Gastroesophageal sphincter (tissue), 4 donors: Measurements from ENCODE around the gene ARAP1. TPM values are rescaled to one million over a fixed set of nuclear protein-coding genes. Genes with fewer than 3 reads are reported as not detected.

Experiments
- ATAC-seq: fragments of 150-250 bp; one replicate; pipeline ENCODE4 v1.9.1; 2016; ENCODE audit warnings: mild to moderate bottlenecking, moderate library complexity
- H3K27ac ChIP-seq, 4 donors: fragments of 200-600 bp; sonication (generic) in 3 of 4; 1 replicate in 3 of 4; 2 replicates in 1 of 4; pipeline ENCODE4 v1.5.1; 2016 to 2019
- H3K27me3 ChIP-seq: fragments of 200-600 bp; sonication (generic); one replicate; pipeline ENCODE4 v1.5.1; 2019
- H3K36me3 ChIP-seq, 2 donors: fragments of 200-600 bp; sonication (generic); one replicate each; pipeline ENCODE4 v1.5.1; 2019; ENCODE audit warnings: control low read depth in 1 of 2
- H3K4me1 ChIP-seq, 3 donors: fragments of 200-600 bp; sonication (generic); 1 replicate in 2 of 3; 2 replicates in 1 of 3; pipeline ENCODE4 v1.5.1; 2016 to 2019; ENCODE audit warnings: control low read depth in 2 of 3
- H3K4me3 ChIP-seq, 2 donors: fragments of 200-600 bp; sonication (generic); one replicate each; pipeline ENCODE4 v1.5.1; 2019; ENCODE audit warnings: mild to moderate bottlenecking in 1 of 2, moderate library complexity in 1 of 2
- H3K9me3 ChIP-seq, 3 donors: fragments of 200-600 bp; sonication (generic); one replicate each; pipeline ENCODE4 v1.5.1; 2017 to 2019; ENCODE audit warnings: control low read depth in 2 of 3
- CTCF ChIP-seq, 4 experiments: fragments of 200-600 bp in 2 of 4; fragments of 450-650 bp in 2 of 4; sonication (generic) in 1 of 4; IDR thresholded peaks; one replicate each; pipeline ENCODE4 v1.5.1; 2017 to 2019; ENCODE audit warnings: antibody characterized with exemption in 4 of 4, mild to moderate bottlenecking in 2 of 4, moderate library complexity in 2 of 4
- EP300 ChIP-seq: sonication (generic); formaldehyde crosslinking; IDR thresholded peaks from one replicate; pipeline ENCODE4 v1.6.1; 2017; ENCODE audit warnings: antibody characterized with exemption, mild to moderate bottlenecking
- POLR2A ChIP-seq, 2 donors: fragments of 450-650 bp; IDR thresholded peaks; one replicate each; pipeline ENCODE4 v1.6.1; 2017; ENCODE audit warnings: antibody characterized with exemption in 2 of 2, mild to moderate bottlenecking in 2 of 2, moderate library complexity in 1 of 2
- POLR2AphosphoS5 ChIP-seq: sonication (generic); formaldehyde crosslinking; IDR thresholded peaks from one replicate; pipeline ENCODE4 v1.6.1; 2017; ENCODE audit warnings: antibody characterized with exemption
- WGBS, 2 donors: methylation state at CpG; one replicate each; pipeline ENCODE4 v1.1.5; 2018; ENCODE audit warnings: low coverage in 1 of 2; 5-methylcytosine and 5-hydroxymethylcytosine counted together
- total RNA-seq, 4 donors: library from RNA; depleted of rRNA; stranded (reverse); fragments of >200 nt; gene quantifications; one replicate each; pipeline ENCODE4 v1.1.0, GENCODE V29; 2016

ARAP1 gene
- total RNA-seq, 4 donors from 2014 or later = 72.4 to 125 (median 95.1) TPM

GRCh38 chr11:72762641-72763304 is 10.6 kb upstream of the ARAP1 start:
- Histone ChIP-seq H3K4me3 (no peak overlapping the region), H3K27me3 (no peaks in the 10 kb centered on the region), H3K9me3 (no peaks in the 10 kb centered on the region), H3K36me3 (peaks cover 0 to 15% of the 10 kb centered on the region in 2 donors), H3K27ac (no peak overlapping the region), H3K4me1 (peaks cover 0 to 5% (median 0%) of the 10 kb centered on the region in 3 donors)
- TF ChIP-seq POLR2A (IDR thresholded peaks at IDR 0.05) (no peak), POLR2AphosphoS5 (no peak), EP300 (no peak)
- WGBS, 2 donors = 82 to 86% methylated on average over 2 to 3 of the region's 5 CpGs
- ATAC-seq = no peak

- Histone ChIP-seq H3K36me3 (peaks cover 0 to 35% of the 10 kb centered on the region in 2 donors), H3K27me3 (no peaks in the 10 kb centered on the region), H3K9me3 (no peaks in the 10 kb centered on the region), H3K4me3 (no peak overlapping the region), H3K27ac (no peak overlapping the region), H3K4me1 (peaks cover 0 to 5% (median 0%) of the 10 kb centered on the region in 3 donors)
- WGBS, 2 donors = 69 to 73% methylated on average over 4 to 8 of the region's 8 CpGs
- TF ChIP-seq EP300 = no peak
- no peak for TF ChIP-seq CTCF (IDR thresholded peaks at IDR 0.05)
- TF ChIP-seq POLR2A (IDR thresholded peaks at IDR 0.05) = no peak
- no peak for TF ChIP-seq POLR2AphosphoS5
- ATAC-seq = no peak
Measured at GRCh38 chr11:72760539-72761405, 8.6 kb upstream of the ARAP1 start.

- WGBS, 2 donors = 80 to 83% methylated on average over 6 of the region's 8 CpGs
- peaks cover 0 to 5% (median 0%) of the 10 kb centered on the region in 3 donors for H3K4me1 ChIP-seq
- H3K4me3 ChIP-seq = no peak overlapping the region
- no peak overlapping the region for H3K27ac ChIP-seq
- peaks cover 0 to 44% of the 10 kb centered on the region in 2 donors for H3K36me3 ChIP-seq
- H3K9me3 ChIP-seq = no peaks in the 10 kb centered on the region
- no peak for TF ChIP-seq EP300
- TF ChIP-seq POLR2A (IDR thresholded peaks at IDR 0.05) = no peak
- no peak for TF ChIP-seq CTCF (IDR thresholded peaks at IDR 0.05)
- TF ChIP-seq POLR2AphosphoS5 = no peak
- H3K27me3 ChIP-seq = no peaks in the 10 kb centered on the region
- ATAC-seq = no peak
Measured at GRCh38 chr11:72759468-72759985, 7.3 kb upstream of the ARAP1 start.

GRCh38 chr11:72758690-72759389 is 6.6 kb upstream of the ARAP1 start:
- Histone ChIP-seq H3K27me3 (no peaks in the 10 kb centered on the region), H3K36me3 (peaks cover 0 to 48% of the 10 kb centered on the region in 2 donors), H3K27ac (no peak overlapping the region), H3K4me3 (no peak overlapping the region), H3K9me3 (no peaks in the 10 kb centered on the region), H3K4me1 (peaks cover 0 to 8% (median 0%) of the 10 kb centered on the region in 3 donors)
- 48 to 65% methylated on average over 4 to 14 of the region's 17 CpGs for WGBS, 2 donors
- no peak for ATAC-seq
- TF ChIP-seq POLR2AphosphoS5 (no peak), EP300 (no peak), POLR2A (IDR thresholded peaks at IDR 0.05) (no peak), CTCF (IDR thresholded peaks at IDR 0.05) (no peak)

GRCh38 chr11:72758304-72758689 is 6.1 kb upstream of the ARAP1 start:
- Histone ChIP-seq H3K27ac (no peak overlapping the region), H3K4me3 (no peak overlapping the region), H3K27me3 (no peaks in the 10 kb centered on the region), H3K36me3 (peaks cover 0 to 48% of the 10 kb centered on the region in 2 donors), H3K4me1 (peaks cover 0 to 14% (median 0%) of the 10 kb centered on the region in 3 donors), H3K9me3 (no peaks in the 10 kb centered on the region)
- peak; percentile 18 for ATAC-seq
- TF ChIP-seq POLR2A (IDR thresholded peaks at IDR 0.05) = no peak
- no CpG with 5 or more reads among the region's 7 CpGs for WGBS, 2 donors
